Measurements from ENCODE around the gene TFAP2B.

GRCh38 chr6:50819466-50819903 lies 814 bp downstream of the TFAP2B start:
- no peak for TF ChIP-seq POLR2A (IDR thresholded peaks at IDR 0.05; ENCODE audit: low read length)
- no peak for TF ChIP-seq GATA1 (IDR thresholded peaks at IDR 0.05; ENCODE audit: low read depth, low read length)

All from erythroblast (primary cell).